GM12878 (cell line): ENCODE results near the gene NSMCE4A. TPM values are rescaled to one million over a fixed set of nuclear protein-coding genes. Genes with fewer than 3 reads are reported as not detected.
"Not testable (repeated sequence)": the region's sequence is repeated elsewhere in the genome, so short reads cannot be mapped to it uniquely, and the experiment has no call there.

Experiments used
- ATAC-seq: fragments of 200-7000 bp; cut with Tn5 transposase; 3 replicates; pipeline ENCODE4 v1.9.1; 2020; ENCODE audit warnings: mild to moderate bottlenecking, moderate library complexity
- BruUV-seq: library from RNA; stranded (reverse); fragments of 400-500 nt; replicated peaks from 2 replicates; lab custom pipeline; 2021; lab: Mats Ljungman, UMichigan
- CTCF ChIA-PET: fragments of 300-600 bp; sonication (Branson Sonifier 250); formaldehyde crosslinking; extraction: SDS; loops from one replicate; lab custom pipeline; 2021; ENCODE audit warnings: inconsistent platforms; lab: Yijun Ruan, JAX
- POLR2A ChIA-PET: fragments of 350-600 bp; formaldehyde crosslinking; extraction: SDS; loops from one replicate; lab custom pipeline; 2021; ENCODE audit warnings: inconsistent platforms; lab: Charles Lee
- RAD21 ChIA-PET: fragments of 300-600 bp; sonication (Branson Sonifier 250); formaldehyde crosslinking; loops from one replicate; lab custom pipeline; 2023; ENCODE audit warnings: antibody characterized with exemption; ENCODE audit not compliant: unreplicated experiment; lab: Charles Lee
- SMC1A ChIA-PET: fragments of 300-600 bp; sonication (Branson Sonifier 250); formaldehyde crosslinking; loops from one replicate; lab custom pipeline; 2023; ENCODE audit not compliant: unreplicated experiment, uncharacterized antibody; lab: Charles Lee
- DNase-seq: peaks from one replicate; pipeline ENCODE4 v3.0.0-alpha.2; 2011; ENCODE audit warnings: low read depth, low spot score
- FAIRE-seq: peaks from 3 replicates; lab custom pipeline; 2011; peaks lifted over from hg19 to GRCh38; lab: Jason Lieb, UNC
- H2AFZ ChIP-seq: 2 replicates; pipeline ENCODE4 v1.6.0; 2011; ENCODE audit warnings: low read depth, low read length, control low read depth; ENCODE audit not compliant: control insufficient read depth
- H3K27ac ChIP-seq: 2 replicates; pipeline ENCODE4 v1.5.1; 2011; ENCODE audit warnings: control low read depth; ENCODE audit not compliant: control insufficient read depth, insufficient read depth
- H3K27me3 ChIP-seq, 2 experiments: replicated peaks in 1 of 2; 2 replicates each; pipeline versions ENCODE4 v1.6.0 to v1.6.1; 2011; ENCODE audit warnings: low read length in 1 of 2; ENCODE audit not compliant: control insufficient read depth in 2 of 2, insufficient read depth in 2 of 2
- H3K36me3 ChIP-seq, 2 experiments: 2 replicates each; pipeline ENCODE4 v1.5.1; 2011; ENCODE audit warnings: low read length in 1 of 2; ENCODE audit not compliant: control insufficient read depth in 2 of 2, insufficient read depth in 2 of 2
- H3K4me1 ChIP-seq: 2 replicates; pipeline ENCODE4 v1.6.1; 2011; ENCODE audit warnings: mild to moderate bottlenecking, low read length, moderate library complexity, mixed read lengths; ENCODE audit not compliant: control insufficient read depth, insufficient read depth
- H3K4me2 ChIP-seq: 2 replicates; pipeline ENCODE4 v1.6.0; 2011; ENCODE audit warnings: control low read depth; ENCODE audit not compliant: control insufficient read depth, insufficient read depth
- H3K4me3 ChIP-seq: fragments of 200-600 bp; sonication (generic); 2 replicates; pipeline ENCODE4 v1.5.1; 2016
- H3K79me2 ChIP-seq: 2 replicates; pipeline ENCODE4 v1.6.0; 2011; ENCODE audit warnings: low read length; ENCODE audit not compliant: control insufficient read depth, insufficient read depth
- H3K9ac ChIP-seq: 2 replicates; pipeline ENCODE4 v1.8.0; 2011; ENCODE audit warnings: low read length, control low read depth, mixed read lengths; ENCODE audit not compliant: control insufficient read depth, insufficient read depth
- H3K9me3 ChIP-seq: replicated peaks from 3 replicates; pipeline ENCODE4 v1.5.1; 2011; ENCODE audit warnings: mild to moderate bottlenecking, low read length; ENCODE audit not compliant: control insufficient read depth, insufficient read depth
- H4K20me1 ChIP-seq: 2 replicates; pipeline ENCODE4 v1.6.0; 2011; ENCODE audit not compliant: control insufficient read depth, insufficient read depth
- CBFB ChIP-seq: IDR thresholded peaks from 2 replicates; pipeline ENCODE4 v1.6.1; 2016; ENCODE audit warnings: antibody characterized with exemption, low read depth
- NFYB ChIP-seq: IDR thresholded peaks from 2 replicates; pipeline ENCODE4 v1.6.1; 2011; ENCODE audit warnings: low read depth, mild to moderate bottlenecking, low read length, improper control_type of control experiment, moderate library complexity; ENCODE audit not compliant: insufficient read depth
- POU2F2 ChIP-seq: IDR thresholded peaks from 3 replicates; pipeline ENCODE4 v1.6.1; 2011; ENCODE audit warnings: low read depth, mild to moderate bottlenecking, low read length, borderline replicate concordance
- WGBS: methylation state at CpG from one replicate; pipeline ENCODE4 v1.1.6; 2016; ENCODE audit warnings: low lambda C conversion rate; ENCODE audit not compliant: insufficient replicate concordance, insufficient coverage; ENCODE audit errors: missing lambda C conversion rate; 5-methylcytosine and 5-hydroxymethylcytosine counted together
- in situ Hi-C: fragments of 300-500 bp; cut with MboI; formaldehyde crosslinking; loops from 9 replicates; pipeline ENCODE4 v1.14.3; 2018; ENCODE audit warnings: mixed read lengths
- intact Hi-C: fragments of 100-400 bp; cut with micrococcal nuclease; formaldehyde crosslinking; loops from one replicate; pipeline ENCODE4 v1.14.2; 2022; ENCODE audit not compliant: unreplicated experiment
- polyA plus RNA-seq, 11 experiments: library from polyadenylated mRNA; depleted of rRNA in 4 of 11; unstranded in 6 of 11; stranded (reverse) in 5 of 11; fragments of >200 nt; fragmentation: Nextera tagmentation in 4 of 11; fragmentation: Illumina TruSeq in 1 of 11; extraction: Ambion mirVana in 4 of 11; extraction: Trizol in 1 of 11; gene quantifications; 1 replicate in 1 of 11; 2 replicates in 10 of 11; pipeline versions ENCODE4 v1.2.1 to v1.2.3, GENCODE V29; 2011 to 2016; ENCODE audit warnings: inconsistent platforms in 2 of 11, missing spikeins in 2 of 11, low read depth in 1 of 11
- total RNA-seq, 4 experiments: library from RNA; depleted of rRNA in 3 of 4; stranded (reverse); fragments of >200 nt in 3 of 4; fragmentation: Illumina TruSeq in 1 of 4; extraction: Trizol in 1 of 4; gene quantifications; 2 replicates each; pipeline versions ENCODE4 v1.2.1 to v1.2.3, GENCODE V29; 2013 to 2021
- TF ChIP-seq, protein P1 (sequence below): fragments of 450-650 bp; IDR thresholded peaks from 2 replicates; pipeline ENCODE4 v1.6.1; 2016; ENCODE audit warnings: mild to moderate bottlenecking

Gene NSMCE4A
- total and polyA plus RNA-seq, 10 of the 15 experiments (the other 5 are each of a cell fraction or from before 2014, with no cell fraction given) = 14.2 to 105 (median 76.1) TPM

DNA sequence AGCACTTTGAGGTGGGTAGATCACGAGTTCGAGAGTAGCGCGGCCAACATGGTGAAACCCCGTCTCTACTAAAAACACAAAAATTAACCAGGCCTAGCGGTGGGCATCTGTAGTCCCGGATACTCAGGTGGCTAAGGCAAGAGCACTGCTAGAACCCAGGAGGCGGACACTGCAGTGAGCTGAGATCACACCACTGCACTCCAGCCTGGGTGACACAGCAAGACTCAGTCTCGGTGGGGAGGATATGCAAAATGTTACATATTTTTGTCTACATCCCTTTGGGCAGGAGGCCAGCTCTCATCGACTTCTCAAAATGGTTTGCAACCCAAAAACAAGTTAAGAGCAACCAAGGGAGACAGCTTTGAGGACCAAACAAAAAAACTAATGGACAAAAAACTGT lies 55.4 kb downstream of the NSMCE4A start:
- ChIA-PET CTCF (no interaction called here), SMC1A (interaction anchor here (1.4 kb wide), 1 partner anchor 30 kb away, joined by 3 read pairs; no protein-coding TSS in a partner anchor), RAD21 (no interaction called here), POLR2A (no interaction called here)
- in situ Hi-C loops = no loop called here
- no peaks in the 10 kb centered on the region; the same call in 1 of the 2 replicates for H3K79me2 ChIP-seq
- H3K36me3 ChIP-seq = peaks cover 0 to 5% of the 10 kb centered on the region in 2 experiments; a peak in 2 of 4 replicates
- H3K4me1 ChIP-seq = 0 out of 2 replicates have a peak, but pooled peaks cover 2% of the 10 kb centered on the region
- H3K9me3 ChIP-seq = no peaks in the 10 kb centered on the region; the same call in 2 of the 3 replicates
- H2AFZ ChIP-seq = no peak overlapping the region
- under 1% methylated on average over 10 of the region's 10 CpGs for WGBS
- H4K20me1 ChIP-seq = no peaks in the 10 kb centered on the region
- no peak for DNase-seq
- TF ChIP-seq POU2F2 (peak; percentile 52; the same call in 1 of the 3 replicates), CBFB (no peak)
- TF ChIP-seq, protein P1, sequence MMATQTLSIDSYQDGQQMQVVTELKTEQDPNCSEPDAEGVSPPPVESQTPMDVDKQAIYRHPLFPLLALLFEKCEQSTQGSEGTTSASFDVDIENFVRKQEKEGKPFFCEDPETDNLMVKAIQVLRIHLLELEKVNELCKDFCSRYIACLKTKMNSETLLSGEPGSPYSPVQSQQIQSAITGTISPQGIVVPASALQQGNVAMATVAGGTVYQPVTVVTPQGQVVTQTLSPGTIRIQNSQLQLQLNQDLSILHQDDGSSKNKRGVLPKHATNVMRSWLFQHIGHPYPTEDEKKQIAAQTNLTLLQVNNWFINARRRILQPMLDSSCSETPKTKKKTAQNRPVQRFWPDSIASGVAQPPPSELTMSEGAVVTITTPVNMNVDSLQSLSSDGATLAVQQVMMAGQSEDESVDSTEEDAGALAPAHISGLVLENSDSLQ = no peak
- ATAC-seq = peak; percentile 42; the same call in 1 of the 3 replicates
- no peaks in the 10 kb centered on the region for H3K27me3 ChIP-seq
- no peak overlapping the region for H3K27ac ChIP-seq
- FAIRE-seq = no peak
- 0 out of 2 replicates have a peak overlapping the region, but pooled peaks have one; percentile 3 for H3K4me2 ChIP-seq
- no TSS peak for BruUV-seq
- intact Hi-C loops = no loop called here
- no peak overlapping the region for H3K9ac ChIP-seq
- no peak overlapping the region for H3K4me3 ChIP-seq

DNA sequence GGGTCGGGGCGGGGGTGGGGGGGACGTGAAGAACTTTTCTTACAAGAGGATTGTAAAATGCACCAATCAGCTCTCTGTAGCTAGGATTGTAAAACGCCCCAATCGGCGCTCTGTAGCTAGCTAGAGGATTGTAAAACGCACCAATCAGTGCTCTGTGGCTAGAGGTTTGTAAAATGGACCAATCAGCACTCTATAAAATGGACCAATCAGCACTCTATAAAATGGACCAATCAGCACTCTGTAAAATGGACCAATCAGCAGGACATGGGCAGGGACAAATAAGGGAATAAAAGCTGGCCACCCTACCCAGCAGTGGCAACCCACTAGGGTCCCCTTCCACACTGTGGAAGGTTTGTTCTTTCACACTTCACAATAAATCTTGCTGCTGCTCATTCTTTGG lies 56.2 kb downstream of the NSMCE4A start:
- SMC1A ChIA-PET = interaction anchor here (1.4 kb wide), 1 partner anchor 29 kb away, joined by 3 read pairs; no protein-coding TSS in a partner anchor
- H2AFZ ChIP-seq, H3K4me3 ChIP-seq, CTCF ChIA-PET, BruUV-seq, H3K27me3 ChIP-seq, RAD21 ChIA-PET, H3K9me3 ChIP-seq, in situ Hi-C loops, H3K9ac ChIP-seq, FAIRE-seq, H3K4me1 ChIP-seq, H4K20me1 ChIP-seq, ATAC-seq, H3K27ac ChIP-seq, H3K79me2 ChIP-seq, intact Hi-C loops, DNase-seq, H3K36me3 ChIP-seq, H3K4me2 ChIP-seq: not testable (repeated sequence)
- WGBS = 100% methylated on average over 7 of the region's 7 CpGs
- peak; percentile 68 for TF ChIP-seq NFYB
- POLR2A ChIA-PET = interaction anchor here (0.6 to 1.5 kb wide), 2 partner anchors 56 to 1067 kb away, joined by 3 to 4 read pairs; partner anchors contain the start of gene NSMCE4A
